WTC11 (cell line): ENCODE results near the gene SLIT3.

ENCODE experiments used
- ELF4 ChIP-seq: sonication (generic); formaldehyde crosslinking; IDR thresholded peaks from 2 replicates; pipeline ENCODE4 v1.8.1; 2022; ENCODE audit warnings: low read depth, mild to moderate bottlenecking, moderate library complexity, missing genetic modification reagents
- NFATC4 ChIP-seq: fragments of 250-450 bp; sonication (Bioruptor Pico); IDR thresholded peaks from 2 replicates; pipeline ENCODE4 v1.9.0; 2021; ENCODE audit warnings: mild to moderate bottlenecking
- RELA ChIP-seq: sonication (generic); formaldehyde crosslinking; IDR thresholded peaks from 2 replicates; pipeline ENCODE4 v1.8.1; 2022; ENCODE audit warnings: missing genetic modification reagents, mild to moderate bottlenecking, borderline replicate concordance
- TF ChIP-seq, protein P1 (sequence below): sonication (generic); formaldehyde crosslinking; IDR thresholded peaks from 2 replicates; pipeline ENCODE4 v1.8.1; 2023; ENCODE audit warnings: mild to moderate bottlenecking, missing genetic modification reagents
- TF ChIP-seq, protein P2 (sequence below): fragments of 200-600 bp; IDR thresholded peaks from 2 replicates; pipeline ENCODE4 v1.8.0; 2022; ENCODE audit warnings: antibody characterized with exemption
- TF ChIP-seq, protein P3 (sequence below): sonication (generic); formaldehyde crosslinking; IDR thresholded peaks from 2 replicates; pipeline ENCODE4 v1.8.0; 2022; ENCODE audit warnings: mild to moderate bottlenecking, missing genetic modification reagents

GRCh38 chr5:169201597-169201996, 99.3 kb downstream of the SLIT3 start:
- TF ChIP-seq, protein P1, sequence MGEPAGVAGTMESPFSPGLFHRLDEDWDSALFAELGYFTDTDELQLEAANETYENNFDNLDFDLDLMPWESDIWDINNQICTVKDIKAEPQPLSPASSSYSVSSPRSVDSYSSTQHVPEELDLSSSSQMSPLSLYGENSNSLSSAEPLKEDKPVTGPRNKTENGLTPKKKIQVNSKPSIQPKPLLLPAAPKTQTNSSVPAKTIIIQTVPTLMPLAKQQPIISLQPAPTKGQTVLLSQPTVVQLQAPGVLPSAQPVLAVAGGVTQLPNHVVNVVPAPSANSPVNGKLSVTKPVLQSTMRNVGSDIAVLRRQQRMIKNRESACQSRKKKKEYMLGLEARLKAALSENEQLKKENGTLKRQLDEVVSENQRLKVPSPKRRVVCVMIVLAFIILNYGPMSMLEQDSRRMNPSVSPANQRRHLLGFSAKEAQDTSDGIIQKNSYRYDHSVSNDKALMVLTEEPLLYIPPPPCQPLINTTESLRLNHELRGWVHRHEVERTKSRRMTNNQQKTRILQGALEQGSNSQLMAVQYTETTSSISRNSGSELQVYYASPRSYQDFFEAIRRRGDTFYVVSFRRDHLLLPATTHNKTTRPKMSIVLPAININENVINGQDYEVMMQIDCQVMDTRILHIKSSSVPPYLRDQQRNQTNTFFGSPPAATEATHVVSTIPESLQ (CRISPR knock-in tag), result no peak
- TF ChIP-seq, protein P2, sequence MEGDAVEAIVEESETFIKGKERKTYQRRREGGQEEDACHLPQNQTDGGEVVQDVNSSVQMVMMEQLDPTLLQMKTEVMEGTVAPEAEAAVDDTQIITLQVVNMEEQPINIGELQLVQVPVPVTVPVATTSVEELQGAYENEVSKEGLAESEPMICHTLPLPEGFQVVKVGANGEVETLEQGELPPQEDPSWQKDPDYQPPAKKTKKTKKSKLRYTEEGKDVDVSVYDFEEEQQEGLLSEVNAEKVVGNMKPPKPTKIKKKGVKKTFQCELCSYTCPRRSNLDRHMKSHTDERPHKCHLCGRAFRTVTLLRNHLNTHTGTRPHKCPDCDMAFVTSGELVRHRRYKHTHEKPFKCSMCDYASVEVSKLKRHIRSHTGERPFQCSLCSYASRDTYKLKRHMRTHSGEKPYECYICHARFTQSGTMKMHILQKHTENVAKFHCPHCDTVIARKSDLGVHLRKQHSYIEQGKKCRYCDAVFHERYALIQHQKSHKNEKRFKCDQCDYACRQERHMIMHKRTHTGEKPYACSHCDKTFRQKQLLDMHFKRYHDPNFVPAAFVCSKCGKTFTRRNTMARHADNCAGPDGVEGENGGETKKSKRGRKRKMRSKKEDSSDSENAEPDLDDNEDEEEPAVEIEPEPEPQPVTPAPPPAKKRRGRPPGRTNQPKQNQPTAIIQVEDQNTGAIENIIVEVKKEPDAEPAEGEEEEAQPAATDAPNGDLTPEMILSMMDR, result no peak
- TF ChIP-seq NFATC4 (CRISPR knock-in tag), result no peak
- TF ChIP-seq ELF4 (CRISPR knock-in tag), result no peak
- TF ChIP-seq, protein P3, sequence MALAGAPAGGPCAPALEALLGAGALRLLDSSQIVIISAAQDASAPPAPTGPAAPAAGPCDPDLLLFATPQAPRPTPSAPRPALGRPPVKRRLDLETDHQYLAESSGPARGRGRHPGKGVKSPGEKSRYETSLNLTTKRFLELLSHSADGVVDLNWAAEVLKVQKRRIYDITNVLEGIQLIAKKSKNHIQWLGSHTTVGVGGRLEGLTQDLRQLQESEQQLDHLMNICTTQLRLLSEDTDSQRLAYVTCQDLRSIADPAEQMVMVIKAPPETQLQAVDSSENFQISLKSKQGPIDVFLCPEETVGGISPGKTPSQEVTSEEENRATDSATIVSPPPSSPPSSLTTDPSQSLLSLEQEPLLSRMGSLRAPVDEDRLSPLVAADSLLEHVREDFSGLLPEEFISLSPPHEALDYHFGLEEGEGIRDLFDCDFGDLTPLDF (CRISPR knock-in tag), result no peak
- TF ChIP-seq RELA (CRISPR knock-in tag), result no peak
